ENCODE measurements around the gene TRIM2.

- no peak for TF ChIP-seq CTCF (IDR thresholded peaks at IDR 0.05; ENCODE audit: low read depth, low read length, missing input control)
- TF ChIP-seq ATF3 (IDR thresholded peaks at IDR 0.05) = no peak
- TF ChIP-seq MAX (IDR thresholded peaks at IDR 0.05) = no peak
- no peak for TF ChIP-seq YY1 (IDR thresholded peaks at IDR 0.05)
- no peak for TF ChIP-seq ZBTB33 (IDR thresholded peaks at IDR 0.05)
- TF ChIP-seq TAF1 (conservative IDR thresholded peaks at IDR 0.05) = no peak
- no peak for TF ChIP-seq RAD21 (IDR thresholded peaks at IDR 0.05)
Measured at GRCh38 chr4:153191795-153192363, 12.4 kb upstream of the TRIM2 start.

Data from liver (tissue), 3 donors.